Measurements from ENCODE around the gene NMUR1.

NMUR1 gene

DNA sequence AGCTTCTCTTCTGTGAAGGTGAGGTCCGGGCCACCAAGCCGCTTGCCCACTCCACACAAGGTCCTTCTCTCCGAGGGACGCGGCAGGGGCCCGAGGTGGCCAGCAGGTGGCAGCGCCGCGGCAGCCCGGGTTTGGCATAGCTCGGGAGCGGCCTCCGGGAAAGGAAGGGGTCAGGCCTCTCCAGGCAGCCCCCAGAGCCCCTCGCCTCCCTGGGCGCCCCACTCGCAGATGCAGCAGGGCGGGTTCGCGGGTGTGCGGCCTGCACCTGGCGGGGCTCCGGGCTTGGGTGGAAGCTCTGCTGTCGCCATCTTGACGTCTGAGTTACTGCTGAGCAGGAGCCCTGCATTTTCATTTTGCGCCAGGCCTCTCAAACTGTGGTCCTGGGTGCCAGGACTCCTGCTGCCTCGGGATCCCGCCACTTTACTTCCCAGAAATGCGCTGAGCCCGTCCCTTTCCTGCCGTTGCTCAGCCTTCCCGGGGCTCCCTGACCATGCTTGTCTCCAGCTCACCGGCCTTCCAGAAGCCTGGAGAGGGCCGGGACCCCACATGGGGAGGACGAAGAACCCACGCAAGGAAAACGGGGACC lies 47.3 kb downstream of the NMUR1 start:
- DNase-seq: peak; percentile 74

DNA sequence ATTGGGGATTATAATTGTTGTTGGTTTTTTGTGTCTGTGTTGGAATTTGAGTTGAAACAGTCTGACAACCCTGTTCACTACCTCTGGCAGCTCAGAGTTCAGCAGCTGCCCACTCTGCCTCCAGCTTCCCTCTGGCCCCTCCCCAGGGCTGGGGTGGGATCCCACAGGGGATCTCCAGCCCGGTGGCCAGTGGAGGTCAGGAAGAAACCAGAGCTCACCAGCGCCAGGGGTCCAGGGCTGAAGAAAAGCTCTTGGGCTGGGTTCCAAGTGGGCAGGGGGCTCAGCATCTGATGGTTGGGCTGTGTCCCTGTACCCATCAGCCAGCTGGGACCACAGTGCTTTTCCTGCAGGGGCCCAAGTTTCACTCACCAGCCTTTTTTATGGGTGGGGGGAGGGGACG lies 49.5 kb downstream of the NMUR1 start:
- no peak for DNase-seq

DNA sequence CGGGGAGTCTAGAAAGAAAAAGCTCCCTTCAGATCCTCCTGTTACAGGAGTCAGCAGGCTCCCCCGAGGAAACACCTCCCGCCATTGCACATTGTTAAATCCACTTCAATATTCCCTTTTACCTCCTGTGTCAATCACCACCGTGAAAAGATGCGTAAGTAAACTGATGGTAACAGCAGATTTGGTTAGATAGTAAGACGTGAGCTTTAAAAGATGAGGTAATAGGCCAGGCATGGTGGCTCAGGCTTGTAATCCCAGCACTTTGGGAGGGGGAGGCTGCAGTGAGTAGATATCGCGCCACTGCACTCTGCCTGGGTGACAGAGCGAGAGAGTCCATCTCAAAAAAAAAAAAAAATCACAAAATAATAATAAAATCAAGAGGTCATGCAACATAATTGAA lies 50.8 kb downstream of the NMUR1 start:
- no peak for DNase-seq

DNA sequence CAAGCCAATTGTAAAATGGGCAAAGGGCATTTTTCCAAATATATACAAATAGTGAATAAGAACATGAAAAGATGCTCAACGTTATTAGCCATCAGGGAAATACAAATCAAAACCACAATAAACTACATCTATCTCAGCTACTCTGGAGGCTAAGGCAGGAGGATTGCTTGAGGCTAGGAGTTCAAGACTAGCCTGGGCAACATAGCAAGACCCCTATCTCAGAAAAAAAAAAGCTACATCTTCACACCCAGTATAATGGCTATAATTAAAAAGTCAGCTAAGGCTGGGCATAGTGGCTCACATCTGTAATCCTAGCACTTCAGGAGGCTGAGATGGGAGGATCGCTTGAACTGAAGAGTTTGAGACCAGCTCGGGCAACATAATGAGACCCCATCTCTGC lies 53.3 kb downstream of the NMUR1 start:
- DNase-seq: no peak

DNA sequence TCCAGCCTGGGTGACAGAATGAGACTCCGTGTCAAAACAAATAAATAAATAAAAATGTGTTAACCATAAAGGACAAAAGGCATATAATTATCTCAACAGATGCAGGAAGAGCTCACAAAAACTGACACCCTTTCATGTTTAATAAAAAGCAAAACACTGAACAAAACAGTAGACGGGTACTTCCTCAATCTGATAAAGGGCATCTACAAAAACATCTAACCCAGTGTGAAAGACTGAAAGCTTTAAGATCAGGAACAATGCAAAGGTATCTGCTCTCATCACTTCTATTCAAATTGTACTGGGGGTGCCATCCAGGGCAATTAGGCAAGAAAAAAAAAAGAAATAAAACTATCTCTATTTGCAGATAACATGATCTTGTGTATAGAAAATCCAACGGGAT lies 54.3 kb downstream of the NMUR1 start:
- no peak for DNase-seq
